WTC11 (cell line): ENCODE results near the gene FASTKD3. TPM values are rescaled to one million over a fixed set of nuclear protein-coding genes. Genes with fewer than 3 reads are reported as not detected.

Experiments used
- ATAC-seq: fragments of 200-7000 bp; cut with Tn5 transposase; 2 replicates; pipeline ENCODE4 v1.10.0; 2021; ENCODE audit warnings: mild to moderate bottlenecking, moderate library complexity
- CTCF ChIA-PET: fragments of 300-600 bp; sonication (Branson Sonifier 250); formaldehyde crosslinking; loops from one replicate; lab custom pipeline; 2021; ENCODE audit warnings: antibody characterized with exemption; lab: Charles Lee
- POLR2A ChIA-PET: fragments of 350-600 bp; sonication (Branson Sonifier 250); formaldehyde crosslinking; loops from one replicate; lab custom pipeline; 2021; ENCODE audit warnings: antibody characterized with exemption; lab: Charles Lee
- DNase-seq: peaks from one replicate; pipeline ENCODE4 v3.0.0; 2021; ENCODE audit warnings: low spot score
- H3K27ac Mint-ChIP-seq: 2 replicates; pipeline ENCODE4 v1.8.0; 2021; ENCODE audit warnings: mixed read lengths
- H3K27me3 Mint-ChIP-seq: 2 replicates; pipeline ENCODE4 v1.8.0; 2021; ENCODE audit warnings: low read depth, mild to moderate bottlenecking, moderate library complexity, mixed read lengths
- H3K36me3 Mint-ChIP-seq: 2 replicates; pipeline ENCODE4 v1.8.0; 2021; ENCODE audit warnings: mixed read lengths
- H3K4me1 Mint-ChIP-seq: 2 replicates; pipeline ENCODE4 v1.8.0; 2022; ENCODE audit warnings: mixed read lengths
- H3K4me3 Mint-ChIP-seq: 2 replicates; pipeline ENCODE4 v1.8.0; 2021; ENCODE audit warnings: mild to moderate bottlenecking, moderate library complexity, mixed read lengths
- H3K9me3 Mint-ChIP-seq: 2 replicates; pipeline ENCODE4 v1.8.0; 2021; ENCODE audit warnings: mixed read lengths
- ARID4B ChIP-seq: sonication (generic); formaldehyde crosslinking; IDR thresholded peaks from 2 replicates; pipeline ENCODE4 v1.8.0; 2023; ENCODE audit warnings: missing genetic modification reagents, mild to moderate bottlenecking, borderline replicate concordance
- FOXP1 ChIP-seq: sonication (generic); formaldehyde crosslinking; IDR thresholded peaks from 2 replicates; pipeline ENCODE4 v1.8.0; 2022; ENCODE audit warnings: missing genetic modification reagents, mild to moderate bottlenecking, moderate library complexity, borderline replicate concordance
- HMGA2 ChIP-seq: fragments of 250-450 bp; sonication (Bioruptor Pico); IDR thresholded peaks from 2 replicates; pipeline ENCODE4 v1.4.0; 2021; ENCODE audit warnings: mild to moderate bottlenecking, moderate library complexity
- MLX ChIP-seq: sonication (generic); formaldehyde crosslinking; IDR thresholded peaks from 2 replicates; pipeline ENCODE4 v1.8.1; 2023; ENCODE audit warnings: mild to moderate bottlenecking, missing genetic modification reagents, moderate library complexity
- MYBL2 ChIP-seq: sonication (generic); formaldehyde crosslinking; IDR thresholded peaks from 2 replicates; pipeline ENCODE4 v1.8.1; 2023; ENCODE audit warnings: mild to moderate bottlenecking, moderate library complexity, missing genetic modification reagents
- NR2C2 ChIP-seq: sonication (generic); formaldehyde crosslinking; IDR thresholded peaks from 2 replicates; pipeline ENCODE4 v1.8.0; 2022; ENCODE audit warnings: mild to moderate bottlenecking, missing genetic modification reagents
- OVOL2 ChIP-seq: fragments of 250-450 bp; sonication (Bioruptor Pico); IDR thresholded peaks from 2 replicates; pipeline ENCODE4 v1.9.0; 2021; ENCODE audit warnings: mild to moderate bottlenecking, borderline replicate concordance
- PREB ChIP-seq: sonication (generic); formaldehyde crosslinking; IDR thresholded peaks from 2 replicates; pipeline ENCODE4 v1.8.1; 2022; ENCODE audit warnings: mild to moderate bottlenecking, missing genetic modification reagents, moderate library complexity, borderline replicate concordance
- SMAD3 ChIP-seq: sonication (generic); formaldehyde crosslinking; IDR thresholded peaks from 2 replicates; pipeline ENCODE4 v1.8.0; 2022; ENCODE audit warnings: missing genetic modification reagents, mild to moderate bottlenecking, borderline replicate concordance
- SMAD4 ChIP-seq: sonication (generic); formaldehyde crosslinking; IDR thresholded peaks from 2 replicates; pipeline ENCODE4 v1.8.0; 2022; ENCODE audit warnings: mild to moderate bottlenecking, missing genetic modification reagents
- TEAD4 ChIP-seq: sonication (generic); formaldehyde crosslinking; IDR thresholded peaks from 2 replicates; pipeline ENCODE4 v1.8.0; 2022; ENCODE audit warnings: mild to moderate bottlenecking, missing genetic modification reagents
- USF1 ChIP-seq: sonication (generic); formaldehyde crosslinking; IDR thresholded peaks from 2 replicates; pipeline ENCODE4 v1.8.0; 2022; ENCODE audit warnings: mild to moderate bottlenecking, missing genetic modification reagents
- ZBTB43 ChIP-seq: sonication (generic); formaldehyde crosslinking; IDR thresholded peaks from 2 replicates; pipeline ENCODE4 v1.8.1; 2023; ENCODE audit warnings: mild to moderate bottlenecking, missing genetic modification reagents
- ZNF317 ChIP-seq: sonication (generic); formaldehyde crosslinking; IDR thresholded peaks from 2 replicates; pipeline ENCODE4 v1.8.1; 2023; ENCODE audit warnings: low read depth, mild to moderate bottlenecking, moderate library complexity, missing genetic modification reagents, borderline replicate concordance
- ZNF396 ChIP-seq: fragments of 250-450 bp; sonication (Bioruptor Pico); IDR thresholded peaks from 2 replicates; pipeline ENCODE4 v1.8.0; 2021; ENCODE audit warnings: mild to moderate bottlenecking, moderate library complexity, borderline replicate concordance
- ZNF423 ChIP-seq: fragments of 250-450 bp; sonication (Bioruptor Pico); IDR thresholded peaks from 2 replicates; pipeline ENCODE4 v2.1.2; 2022; ENCODE audit warnings: mild to moderate bottlenecking, moderate library complexity
- ZNF425 ChIP-seq: fragments of 250-450 bp; sonication (Bioruptor Pico); conservative IDR thresholded peaks from 2 replicates; pipeline ENCODE4 v1.9.0; 2021; ENCODE audit warnings: mild to moderate bottlenecking
- total RNA-seq: library from RNA; stranded (reverse); gene quantifications from 3 replicates; pipeline ENCODE4 v1.2.3, GENCODE V29; 2021
- TF ChIP-seq, protein P1 (sequence below): sonication (generic); formaldehyde crosslinking; IDR thresholded peaks from 2 replicates; pipeline ENCODE4 v1.8.1; 2022; ENCODE audit warnings: low read depth, missing genetic modification reagents, borderline replicate concordance

FASTKD3 gene
- total RNA-seq, 1 experiment from 2014 or later = 8.7 TPM

DNA sequence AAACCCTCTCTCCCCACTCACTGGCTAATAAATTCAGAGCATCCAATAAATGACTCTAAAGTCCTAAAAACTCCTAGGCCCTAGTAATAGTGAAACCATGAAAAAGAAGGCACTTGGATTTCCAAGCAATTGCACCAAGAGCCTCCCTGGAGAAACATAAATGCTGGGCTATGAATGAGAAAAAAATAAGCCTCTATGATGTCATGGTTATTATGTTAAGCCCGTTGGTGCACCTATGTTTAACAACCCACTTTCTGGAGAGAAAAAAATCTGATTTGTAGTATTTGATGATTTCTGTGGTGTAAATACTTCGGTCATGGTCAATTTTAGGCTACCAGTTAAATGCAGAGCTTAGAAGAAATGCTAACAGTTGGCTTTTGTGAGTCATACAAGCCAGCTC is 26.3 kb downstream of the FASTKD3 start:
- no peak overlapping the region for H3K4me3 Mint-ChIP-seq
- ChIA-PET POLR2A (no interaction called here), CTCF (no interaction called here)
- TF ChIP-seq ZNF425 (CRISPR knock-in tag) (no peak), MLX (CRISPR knock-in tag) (no peak), HMGA2 (CRISPR knock-in tag) (no peak), USF1 (no peak), NR2C2 (no peak), MYBL2 (CRISPR knock-in tag) (no peak), FOXP1 (CRISPR knock-in tag) (no peak), SMAD3 (no peak), PREB (CRISPR knock-in tag) (no peak), TEAD4 (CRISPR knock-in tag) (no peak), ZNF396 (CRISPR knock-in tag) (no peak), OVOL2 (CRISPR knock-in tag) (no peak), ARID4B (CRISPR knock-in tag) (no peak), ZBTB43 (CRISPR knock-in tag) (no peak), ZNF423 (no peak), SMAD4 (no peak), ZNF317 (no peak)
- TF ChIP-seq, protein P1, sequence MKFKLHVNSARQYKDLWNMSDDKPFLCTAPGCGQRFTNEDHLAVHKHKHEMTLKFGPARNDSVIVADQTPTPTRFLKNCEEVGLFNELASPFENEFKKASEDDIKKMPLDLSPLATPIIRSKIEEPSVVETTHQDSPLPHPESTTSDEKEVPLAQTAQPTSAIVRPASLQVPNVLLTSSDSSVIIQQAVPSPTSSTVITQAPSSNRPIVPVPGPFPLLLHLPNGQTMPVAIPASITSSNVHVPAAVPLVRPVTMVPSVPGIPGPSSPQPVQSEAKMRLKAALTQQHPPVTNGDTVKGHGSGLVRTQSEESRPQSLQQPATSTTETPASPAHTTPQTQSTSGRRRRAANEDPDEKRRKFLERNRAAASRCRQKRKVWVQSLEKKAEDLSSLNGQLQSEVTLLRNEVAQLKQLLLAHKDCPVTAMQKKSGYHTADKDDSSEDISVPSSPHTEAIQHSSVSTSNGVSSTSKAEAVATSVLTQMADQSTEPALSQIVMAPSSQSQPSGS (CRISPR knock-in tag) = no peak
- no peaks in the 10 kb centered on the region for H3K4me1 Mint-ChIP-seq
- H3K36me3 Mint-ChIP-seq = no peaks in the 10 kb centered on the region
- H3K27me3 Mint-ChIP-seq = peaks cover 49% of the 10 kb centered on the region
- DNase-seq (no peak), ATAC-seq (no peak)
- peaks cover 12% of the 10 kb centered on the region for H3K9me3 Mint-ChIP-seq
- no peak overlapping the region for H3K27ac Mint-ChIP-seq
